ENCODE measurements around the gene NECAB3.

Gene NECAB3

DNA sequence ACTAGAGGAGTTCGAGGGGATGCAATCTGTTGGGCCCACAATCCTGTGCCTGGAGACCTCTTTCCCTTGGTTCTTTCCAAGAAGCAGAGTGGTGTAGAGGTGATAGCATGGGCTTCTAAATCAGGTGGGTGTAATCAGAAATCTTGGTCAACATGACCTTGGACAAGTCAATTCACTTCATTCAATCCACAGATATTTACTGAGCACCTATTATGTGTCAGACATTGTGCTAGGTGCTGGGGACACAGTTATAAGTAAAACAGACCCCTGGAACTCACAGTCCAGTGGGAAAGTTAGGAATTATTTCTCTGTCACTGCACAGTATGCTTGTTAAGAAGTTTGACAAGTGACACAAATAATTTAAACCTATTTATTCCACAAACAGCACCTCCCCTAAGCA is 15.3 kb upstream of the NECAB3 start:
- TF ChIP-seq, protein P1, sequence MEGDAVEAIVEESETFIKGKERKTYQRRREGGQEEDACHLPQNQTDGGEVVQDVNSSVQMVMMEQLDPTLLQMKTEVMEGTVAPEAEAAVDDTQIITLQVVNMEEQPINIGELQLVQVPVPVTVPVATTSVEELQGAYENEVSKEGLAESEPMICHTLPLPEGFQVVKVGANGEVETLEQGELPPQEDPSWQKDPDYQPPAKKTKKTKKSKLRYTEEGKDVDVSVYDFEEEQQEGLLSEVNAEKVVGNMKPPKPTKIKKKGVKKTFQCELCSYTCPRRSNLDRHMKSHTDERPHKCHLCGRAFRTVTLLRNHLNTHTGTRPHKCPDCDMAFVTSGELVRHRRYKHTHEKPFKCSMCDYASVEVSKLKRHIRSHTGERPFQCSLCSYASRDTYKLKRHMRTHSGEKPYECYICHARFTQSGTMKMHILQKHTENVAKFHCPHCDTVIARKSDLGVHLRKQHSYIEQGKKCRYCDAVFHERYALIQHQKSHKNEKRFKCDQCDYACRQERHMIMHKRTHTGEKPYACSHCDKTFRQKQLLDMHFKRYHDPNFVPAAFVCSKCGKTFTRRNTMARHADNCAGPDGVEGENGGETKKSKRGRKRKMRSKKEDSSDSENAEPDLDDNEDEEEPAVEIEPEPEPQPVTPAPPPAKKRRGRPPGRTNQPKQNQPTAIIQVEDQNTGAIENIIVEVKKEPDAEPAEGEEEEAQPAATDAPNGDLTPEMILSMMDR (IDR thresholded peaks at IDR 0.05; ENCODE audit: low read depth, low read length, poor library complexity, severe bottlenecking), result no peak
- TF ChIP-seq EZH2phosphoT487 (IDR thresholded peaks at IDR 0.05; ENCODE audit: borderline replicate concordance, low read length), result no peak
- Histone ChIP-seq H3K4me1 (ENCODE audit: control insufficient read depth, low read length) (peaks cover 33% of the 10 kb centered on the region), H3K36me3 (ENCODE audit: control insufficient read depth, low read length) (peaks cover 11% of the 10 kb centered on the region), H3F3A (ENCODE audit: control insufficient read depth, insufficient read depth) (peaks cover 7% of the 10 kb centered on the region), H3K4me3 (ENCODE audit: low read length) (no peak overlapping the region), H3K27ac (ENCODE audit: low read depth, low read length) (no peak overlapping the region), H3K4me2 (ENCODE audit: low read length) (no peak overlapping the region), H3K9me2 (replicated peaks; ENCODE audit: control insufficient read depth, low read length) (no peaks in the 10 kb centered on the region), H3K9me3 (ENCODE audit: control insufficient read depth, insufficient read depth, low read length) (no peaks in the 10 kb centered on the region), H3K27me3 (ENCODE audit: control insufficient read depth, low read length) (no peaks in the 10 kb centered on the region), H4K20me1 (ENCODE audit: control insufficient read depth, insufficient read depth, low read depth, low read length) (peaks cover 6% of the 10 kb centered on the region), H3K79me2 (ENCODE audit: control insufficient read depth, low read length) (peaks cover 13% of the 10 kb centered on the region)

DNA sequence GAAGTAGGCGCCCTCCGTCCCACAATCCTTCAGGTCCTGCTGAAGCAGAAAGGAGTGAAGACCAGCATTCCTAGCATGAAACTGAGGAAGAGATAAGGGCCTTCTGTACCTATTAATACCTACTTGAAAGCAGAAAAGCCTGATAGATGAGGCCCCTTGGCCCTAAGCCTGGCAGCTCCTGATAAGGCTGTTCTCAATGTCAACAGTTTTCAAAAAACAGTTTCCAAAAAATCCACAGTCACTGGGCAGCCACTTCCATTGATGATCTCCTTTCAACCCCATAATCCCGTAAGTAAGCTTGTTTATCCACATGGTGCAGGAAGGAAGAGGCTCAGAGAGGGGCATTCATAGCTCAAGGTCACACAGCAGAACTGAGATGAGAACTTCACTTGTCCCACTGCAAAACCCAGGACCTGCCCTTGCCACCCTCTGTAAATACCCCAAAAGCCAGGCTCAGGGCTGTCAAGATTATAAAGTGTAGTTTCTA is 14.8 kb upstream of the NECAB3 start:
- TF ChIP-seq, protein P1 (IDR thresholded peaks at IDR 0.05; ENCODE audit: low read depth, low read length, poor library complexity, severe bottlenecking), result no peak
- no peak for TF ChIP-seq EZH2phosphoT487 (IDR thresholded peaks at IDR 0.05; ENCODE audit: borderline replicate concordance, low read length)
- Histone ChIP-seq H3F3A (ENCODE audit: control insufficient read depth, insufficient read depth) (peaks cover 7% of the 10 kb centered on the region), H3K4me2 (ENCODE audit: low read length) (no peak overlapping the region), H3K27me3 (ENCODE audit: control insufficient read depth, low read length) (no peaks in the 10 kb centered on the region), H3K27ac (ENCODE audit: low read depth, low read length) (no peak overlapping the region), H3K79me2 (ENCODE audit: control insufficient read depth, low read length) (peaks cover 18% of the 10 kb centered on the region), H4K20me1 (ENCODE audit: control insufficient read depth, insufficient read depth, low read depth, low read length) (peaks cover 11% of the 10 kb centered on the region), H3K9me3 (ENCODE audit: control insufficient read depth, insufficient read depth, low read length) (no peaks in the 10 kb centered on the region), H3K9me2 (replicated peaks; ENCODE audit: control insufficient read depth, low read length) (no peaks in the 10 kb centered on the region), H3K36me3 (ENCODE audit: control insufficient read depth, low read length) (peaks cover 16% of the 10 kb centered on the region), H3K4me1 (ENCODE audit: control insufficient read depth, low read length) (peaks cover 38% of the 10 kb centered on the region), H3K4me3 (ENCODE audit: low read length) (no peak overlapping the region)

DNA sequence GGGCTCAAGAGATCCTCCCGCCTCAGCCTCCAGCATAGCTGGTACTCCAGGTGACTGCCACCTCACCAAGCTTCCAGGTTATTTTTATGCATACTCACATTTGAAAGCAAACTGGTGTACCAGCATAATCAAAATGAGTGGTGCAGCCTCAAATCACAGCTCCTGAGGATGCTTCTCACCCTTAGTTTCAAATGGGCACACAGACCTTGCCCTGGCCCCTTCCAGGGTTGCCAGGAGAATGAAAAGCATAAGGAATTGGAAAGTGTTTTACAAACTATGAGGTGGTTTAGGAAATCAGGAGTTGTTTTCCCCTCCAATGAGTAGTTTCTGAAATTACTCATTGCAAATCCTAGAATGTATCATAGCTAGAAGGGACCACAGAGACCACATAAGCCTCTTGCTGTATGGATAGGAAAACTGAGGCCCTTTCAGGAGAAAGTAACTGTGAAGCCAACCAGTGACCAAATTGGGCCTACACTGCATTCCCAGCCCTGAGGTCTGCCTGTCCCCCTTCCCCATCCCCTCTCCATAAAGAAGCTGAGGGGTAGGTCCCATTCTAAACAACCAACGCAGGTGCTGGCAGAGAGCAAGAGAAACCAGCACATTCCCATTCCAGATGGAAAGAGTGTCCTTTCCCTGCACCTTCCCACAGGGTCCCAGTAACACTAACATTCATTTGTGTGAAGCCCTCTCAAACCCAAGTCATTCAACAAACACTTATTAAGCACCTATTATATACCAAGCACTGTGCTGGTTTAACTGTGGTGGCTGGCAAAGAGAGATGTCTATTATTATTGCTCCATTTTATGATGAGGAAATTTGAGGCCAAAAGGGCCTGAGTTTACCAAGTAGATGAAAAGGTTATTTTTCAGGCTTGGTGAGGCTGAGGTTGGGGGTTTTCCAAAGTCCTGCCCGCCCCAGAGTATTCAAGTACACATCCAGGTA is 14.0 kb upstream of the NECAB3 start:
- peaks cover 13% of the 10 kb centered on the region for H4K20me1 ChIP-seq (ENCODE audit: control insufficient read depth, insufficient read depth, low read depth, low read length)
- no peak overlapping the region for H3K4me3 ChIP-seq (ENCODE audit: low read length)
- H3K4me2 ChIP-seq (ENCODE audit: low read length), result no peak overlapping the region
- H3K79me2 ChIP-seq (ENCODE audit: control insufficient read depth, low read length), result peaks cover 25% of the 10 kb centered on the region
- H3K9me3 ChIP-seq (ENCODE audit: control insufficient read depth, insufficient read depth, low read length), result no peaks in the 10 kb centered on the region
- H3K27ac ChIP-seq (ENCODE audit: low read depth, low read length), result no peak overlapping the region
- H3K36me3 ChIP-seq (ENCODE audit: control insufficient read depth, low read length), result peaks cover 21% of the 10 kb centered on the region
- TF ChIP-seq EZH2phosphoT487 (IDR thresholded peaks at IDR 0.05; ENCODE audit: borderline replicate concordance, low read length), result no peak
- TF ChIP-seq, protein P1 (IDR thresholded peaks at IDR 0.05; ENCODE audit: low read depth, low read length, poor library complexity, severe bottlenecking), result no peak
- H3K9me2 ChIP-seq (replicated peaks; ENCODE audit: control insufficient read depth, low read length), result no peaks in the 10 kb centered on the region
- peaks cover 45% of the 10 kb centered on the region for H3K4me1 ChIP-seq (ENCODE audit: control insufficient read depth, low read length)
- H3F3A ChIP-seq (ENCODE audit: control insufficient read depth, insufficient read depth), result peaks cover 7% of the 10 kb centered on the region
- no peaks in the 10 kb centered on the region for H3K27me3 ChIP-seq (ENCODE audit: control insufficient read depth, low read length)

Data from DOHH2 (cell line).